AG04449 (cell line): Measurements from ENCODE around the gene TMTC2.

ENCODE experiments used
- CTCF ChIA-PET: fragments of 350-600 bp; formaldehyde crosslinking; extraction: SDS; loops from one replicate; lab custom pipeline; 2021; ENCODE audit warnings: antibody characterized with exemption; lab: Yijun Ruan, JAX
- POLR2A ChIA-PET: fragments of 400-600, 350-600 bp; formaldehyde crosslinking; extraction: SDS; loops from one replicate; lab custom pipeline; 2020; ENCODE audit warnings: antibody characterized with exemption, inconsistent platforms; lab: Yijun Ruan, JAX
- DNase-seq: peaks from one replicate; pipeline ENCODE4 v3.0.0-alpha.2; 2010; ENCODE audit warnings: low read depth, low spot score
- H3K4me3 ChIP-seq: 2 replicates; pipeline ENCODE4 v1.5.1; 2011; ENCODE audit warnings: low read depth, mild to moderate bottlenecking, control low read depth, low read length
- TF ChIP-seq, protein P1 (sequence below): IDR thresholded peaks from one replicate; pipeline ENCODE4 v1.5.1; 2011; ENCODE audit warnings: mild to moderate bottlenecking, moderate library complexity, low read length, control low read depth, inconsistent platforms; ENCODE audit not compliant: insufficient read depth; ENCODE audit errors: missing control alignments

The TMTC2 gene

DNA sequence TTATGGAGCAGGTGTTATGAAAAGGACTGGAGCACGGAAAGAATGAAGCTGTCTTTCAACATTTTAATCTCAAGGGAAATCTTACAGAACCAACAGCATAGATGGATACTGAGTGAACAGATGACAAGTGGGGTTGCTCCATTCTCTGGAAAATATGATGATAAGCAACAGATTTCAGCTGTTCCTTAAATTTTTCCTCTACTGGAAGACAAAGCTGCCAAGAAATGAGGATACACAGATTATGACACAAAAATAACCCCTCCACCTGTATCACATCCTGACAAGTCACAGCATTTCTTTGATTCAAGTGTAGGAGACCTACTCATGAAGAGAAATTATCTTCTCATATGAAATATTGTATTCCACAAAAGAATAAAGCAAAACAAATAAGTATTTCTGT lies 13.0 kb upstream of the TMTC2 start:
- TF ChIP-seq, protein P1, sequence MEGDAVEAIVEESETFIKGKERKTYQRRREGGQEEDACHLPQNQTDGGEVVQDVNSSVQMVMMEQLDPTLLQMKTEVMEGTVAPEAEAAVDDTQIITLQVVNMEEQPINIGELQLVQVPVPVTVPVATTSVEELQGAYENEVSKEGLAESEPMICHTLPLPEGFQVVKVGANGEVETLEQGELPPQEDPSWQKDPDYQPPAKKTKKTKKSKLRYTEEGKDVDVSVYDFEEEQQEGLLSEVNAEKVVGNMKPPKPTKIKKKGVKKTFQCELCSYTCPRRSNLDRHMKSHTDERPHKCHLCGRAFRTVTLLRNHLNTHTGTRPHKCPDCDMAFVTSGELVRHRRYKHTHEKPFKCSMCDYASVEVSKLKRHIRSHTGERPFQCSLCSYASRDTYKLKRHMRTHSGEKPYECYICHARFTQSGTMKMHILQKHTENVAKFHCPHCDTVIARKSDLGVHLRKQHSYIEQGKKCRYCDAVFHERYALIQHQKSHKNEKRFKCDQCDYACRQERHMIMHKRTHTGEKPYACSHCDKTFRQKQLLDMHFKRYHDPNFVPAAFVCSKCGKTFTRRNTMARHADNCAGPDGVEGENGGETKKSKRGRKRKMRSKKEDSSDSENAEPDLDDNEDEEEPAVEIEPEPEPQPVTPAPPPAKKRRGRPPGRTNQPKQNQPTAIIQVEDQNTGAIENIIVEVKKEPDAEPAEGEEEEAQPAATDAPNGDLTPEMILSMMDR: no peak
- DNase-seq: no peak
- no peak overlapping the region for H3K4me3 ChIP-seq
- ChIA-PET CTCF (no interaction called here), POLR2A (no interaction called here)

GRCh38 chr12:82675246-82675645 lies 11.5 kb upstream of the TMTC2 start:
- DNase-seq: no peak
- ChIA-PET POLR2A (no interaction called here), CTCF (interaction anchor here (2.8 kb wide), 1 partner anchor 11 kb away, joined by 21 read pairs; the partner anchor contains the start of gene TMTC2)
- no peak overlapping the region for H3K4me3 ChIP-seq
- TF ChIP-seq, protein P1: no peak

DNA sequence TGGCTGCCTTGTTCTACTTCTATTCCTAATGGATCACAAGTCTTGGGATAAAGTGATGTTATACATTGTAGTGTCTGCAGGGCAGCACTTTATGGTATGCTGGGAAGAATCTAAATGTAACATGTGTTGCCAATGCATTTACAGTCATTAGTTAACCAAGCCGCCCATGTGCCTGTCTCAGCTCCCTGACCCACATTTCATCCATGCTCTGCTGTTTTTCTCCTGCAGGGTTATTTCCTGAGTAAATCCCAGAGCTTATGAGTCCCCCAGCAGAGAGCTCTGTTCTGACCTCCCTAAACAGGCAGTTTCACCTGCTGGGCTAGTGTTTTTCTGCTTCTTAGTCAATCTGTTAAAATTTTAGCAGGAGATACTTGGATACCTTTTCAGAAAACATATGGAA lies 4.4 kb upstream of the TMTC2 start:
- no peak overlapping the region for H3K4me3 ChIP-seq
- CTCF ChIA-PET: no interaction called here
- POLR2A ChIA-PET: no interaction called here
- TF ChIP-seq, protein P1: no peak
- DNase-seq: no peak

- DNase-seq: no peak
- ChIA-PET CTCF (no interaction called here), POLR2A (no interaction called here)
Observed at GRCh38 chr12:82682851-82683261, 3.9 kb upstream of the TMTC2 start.

DNA sequence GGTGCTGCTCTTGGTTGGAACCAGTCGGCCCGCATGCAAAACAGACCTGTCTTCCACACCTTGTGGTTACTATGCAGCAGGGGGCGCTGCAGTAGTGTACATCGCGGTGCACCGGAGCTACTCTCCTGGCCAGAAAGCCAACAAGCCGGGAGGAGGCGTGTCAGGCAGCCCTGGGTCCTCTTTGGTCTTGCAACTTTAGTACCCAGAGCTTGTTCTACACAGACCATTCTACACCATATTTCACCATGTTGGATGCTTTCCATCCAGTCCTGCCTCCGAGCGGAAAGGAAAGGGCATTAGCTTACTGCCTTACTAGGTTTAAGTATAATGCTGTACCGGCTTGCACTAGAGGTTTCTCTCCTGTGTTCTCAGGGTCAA lies 927 bp upstream of the TMTC2 start:
- POLR2A ChIA-PET: no interaction called here

More at GRCh38 chr12:82682851-82683261, 3.9 kb upstream of the TMTC2 start:
- TF ChIP-seq, protein P1: no peak
- no peak overlapping the region for H3K4me3 ChIP-seq

DNA sequence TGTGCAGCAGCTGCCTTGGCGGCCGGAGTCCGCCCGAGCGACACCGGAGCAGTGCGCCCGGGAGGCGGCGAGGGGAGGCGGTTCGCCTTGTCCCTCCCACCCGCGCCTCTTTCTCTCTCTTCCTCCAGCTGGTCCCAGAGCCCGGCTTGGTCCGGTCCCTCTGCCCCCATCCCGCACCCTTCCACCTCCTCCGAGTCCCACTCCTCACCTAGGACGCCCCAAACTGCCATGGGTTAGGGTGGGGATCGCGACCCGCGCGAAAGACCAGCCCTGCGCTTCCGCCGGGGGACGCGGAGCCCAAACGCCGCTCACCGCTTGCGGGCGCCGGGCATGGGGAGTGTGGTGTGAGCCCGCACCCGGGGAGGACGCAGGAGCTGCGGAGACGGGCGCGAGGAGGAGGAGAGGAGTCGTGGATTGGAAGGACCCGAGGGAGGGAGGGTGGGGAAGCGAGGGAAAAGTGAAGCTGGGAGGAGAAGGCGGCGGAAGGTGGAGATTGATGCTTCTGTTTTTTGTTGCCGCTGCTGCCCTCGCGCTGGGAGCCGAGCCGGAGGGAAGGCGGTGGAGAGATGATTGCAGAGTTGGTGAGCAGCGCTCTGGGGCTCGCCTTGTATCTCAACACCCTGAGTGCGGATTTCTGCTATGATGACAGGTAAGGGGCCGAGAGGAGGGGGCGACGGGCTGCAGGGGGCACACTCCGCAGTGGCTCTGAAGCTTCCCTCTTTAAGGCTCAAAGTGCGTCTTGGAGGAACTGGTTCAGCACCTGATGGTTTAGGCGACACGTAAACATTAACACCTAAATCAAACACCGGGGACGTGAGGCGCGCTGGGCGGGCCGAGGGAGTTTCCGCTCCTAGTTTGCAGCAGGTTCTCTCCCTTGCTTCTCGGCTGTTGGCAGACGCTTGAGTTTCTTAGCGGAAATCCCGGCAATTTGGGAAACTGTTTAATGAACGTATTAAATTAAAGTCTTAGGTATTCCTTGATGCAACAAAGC lies 610 bp downstream of the TMTC2 start:
- CTCF ChIA-PET: interaction anchor here (2.1 to 3.8 kb wide), 6 partner anchors 10 to 1821 kb away, joined by 8 to 39 read pairs (median 18); no protein-coding TSS in a partner anchor
- H3K4me3 ChIP-seq: peak overlapping the region; percentile 95
- POLR2A ChIA-PET: no interaction called here
- no peak for DNase-seq
- TF ChIP-seq, protein P1: no peak

More for the DNA sequence above, 927 bp upstream of the TMTC2 start:
- CTCF ChIA-PET: interaction anchor here (0.6 to 3.8 kb wide), 21 partner anchors 10 to 1961 kb away, joined by 3 to 39 read pairs (median 4); partner anchors contain the start of genes CCDC59 and METTL25
- TF ChIP-seq, protein P1: peak; percentile 93
- peak; percentile 41 for DNase-seq
- H3K4me3 ChIP-seq: peak overlapping the region; percentile 95
